H1 (cell line): ENCODE data around the gene SCGN. TPM values are rescaled to one million over a fixed set of nuclear protein-coding genes. Genes with fewer than 3 reads are reported as not detected.

Experiments
- CTCF ChIA-PET: fragments of 300-600 bp; sonication (Branson Sonifier 250); formaldehyde crosslinking; loops from one replicate; lab custom pipeline; 2021; ENCODE audit not compliant: partially characterized antibody; lab: Charles Lee
- POLR2A ChIA-PET: fragments of 300-600 bp; sonication (Branson Sonifier 250); formaldehyde crosslinking; loops from one replicate; lab custom pipeline; 2021; ENCODE audit warnings: inconsistent platforms; ENCODE audit not compliant: partially characterized antibody; lab: Charles Lee
- DNase-seq, 2 experiments: peaks; one replicate each; pipeline versions ENCODE4 v3.0.0 to v3.0.0-alpha.2; 2010 to 2022; ENCODE audit warnings: low spot score in 2 of 2, low read depth in 1 of 2, mixed read lengths in 1 of 2
- FAIRE-seq: peaks from 2 replicates; lab custom pipeline; 2011; peaks lifted over from hg19 to GRCh38; lab: Jason Lieb, UNC
- H2AFZ ChIP-seq: 2 replicates; pipeline ENCODE4 v1.8.1; 2012; ENCODE audit warnings: low read length, inconsistent platforms
- H2AK5ac ChIP-seq: 2 replicates; pipeline ENCODE4 v1.6.1; 2013; ENCODE audit warnings: low read depth, low read length
- H2BK120ac ChIP-seq: replicated peaks from 2 replicates; pipeline ENCODE3; 2013; ENCODE audit warnings: low read depth, low read length, inconsistent platforms
- H2BK12ac ChIP-seq: 2 replicates; pipeline ENCODE4 v1.6.1; 2013; ENCODE audit warnings: low read depth, low read length
- H2BK15ac ChIP-seq: 2 replicates; pipeline ENCODE4 v1.6.1; 2013; ENCODE audit warnings: low read length
- H2BK20ac ChIP-seq: 2 replicates; pipeline ENCODE4 v1.6.1; 2013; ENCODE audit warnings: low read length
- H2BK5ac ChIP-seq: 2 replicates; pipeline ENCODE4 v1.6.1; 2013; ENCODE audit warnings: low read depth, low read length
- H3K14ac ChIP-seq: 2 replicates; pipeline ENCODE4 v1.6.1; 2013; ENCODE audit warnings: inconsistent platforms; ENCODE audit not compliant: insufficient read length
- H3K18ac ChIP-seq: 2 replicates; pipeline ENCODE4 v1.6.1; 2013; ENCODE audit warnings: low read length; ENCODE audit errors: extremely low read depth
- H3K23ac ChIP-seq: 2 replicates; pipeline ENCODE4 v1.6.1; 2013; ENCODE audit warnings: inconsistent platforms; ENCODE audit not compliant: insufficient read length
- H3K23me2 ChIP-seq: 2 replicates; pipeline ENCODE4 v1.6.1; 2013; ENCODE audit warnings: low read depth, low read length
- H3K27ac ChIP-seq: 2 replicates; pipeline ENCODE4 v1.6.1; 2011; ENCODE audit warnings: low read depth, low read length, inconsistent platforms
- H3K27me3 ChIP-seq, 4 experiments: replicated peaks in 1 of 4; 1 replicate in 1 of 4; 2 replicates in 3 of 4; pipeline versions ENCODE4 v1.6.1 to v1.8.1; 2011 to 2013; ENCODE audit warnings: low read length in 3 of 4, mild to moderate bottlenecking in 3 of 4, inconsistent platforms in 2 of 4, mixed read lengths in 2 of 4, moderate library complexity in 1 of 4; ENCODE audit not compliant: control insufficient read depth in 3 of 4, insufficient read depth in 3 of 4; ENCODE audit errors: extremely low read depth in 1 of 4
- H3K36me3 ChIP-seq, 4 experiments: 2 replicates each; pipeline versions ENCODE4 v1.6.1 to v1.8.1; 2011 to 2013; ENCODE audit warnings: mild to moderate bottlenecking in 4 of 4, low read length in 3 of 4, moderate library complexity in 2 of 4, control low read depth in 1 of 4, inconsistent platforms in 1 of 4; ENCODE audit not compliant: insufficient read depth in 4 of 4, control insufficient read depth in 2 of 4
- H3K4ac ChIP-seq: replicated peaks from 2 replicates; pipeline ENCODE3; 2013; ENCODE audit warnings: low read length, low read depth, mixed read lengths, inconsistent platforms; ENCODE audit not compliant: insufficient read length
- H3K4me1 ChIP-seq, 4 experiments: replicated peaks in 1 of 4; 1 replicate in 1 of 4; 2 replicates in 3 of 4; pipeline versions ENCODE4 v1.6.1 to v1.8.1; 2011 to 2013; ENCODE audit warnings: low read length in 3 of 4, inconsistent platforms in 2 of 4, mixed read lengths in 1 of 4; ENCODE audit not compliant: insufficient read depth in 4 of 4, control insufficient read depth in 3 of 4
- H3K4me2 ChIP-seq, 2 experiments: 2 replicates each; pipeline versions ENCODE4 v1.6.1 to v1.8.1; 2011 to 2013; ENCODE audit warnings: low read depth in 2 of 2, low read length in 2 of 2, control low read depth in 1 of 2, inconsistent platforms in 1 of 2, mild to moderate bottlenecking in 1 of 2; ENCODE audit not compliant: insufficient read depth in 1 of 2
- H3K4me3 ChIP-seq, 4 experiments: fragments of 200-600, 300-600 bp in 1 of 4; sonication (generic), shearing (Covaris generic), sonication (Bioruptor Twin) in 1 of 4; 2 replicates each; pipeline versions ENCODE4 v1.5.1 to v1.8.1; 2011 to 2016; ENCODE audit warnings: low read length in 4 of 4, low read depth in 3 of 4, control low read depth in 2 of 4, inconsistent platforms in 2 of 4, mild to moderate bottlenecking in 2 of 4, mixed read lengths in 1 of 4, moderate library complexity in 1 of 4; ENCODE audit not compliant: insufficient read depth in 2 of 4; ENCODE audit errors: extremely low read depth in 1 of 4
- H3K56ac ChIP-seq: replicated peaks from 2 replicates; pipeline ENCODE3; 2013; ENCODE audit warnings: low read depth, mild to moderate bottlenecking, mixed read lengths, low read length, inconsistent platforms; ENCODE audit not compliant: insufficient read length
- H3K79me1 ChIP-seq: 2 replicates; pipeline ENCODE4 v1.6.1; 2013; ENCODE audit warnings: low read depth, low read length, control low read depth
- H3K79me2 ChIP-seq, 2 experiments: 2 replicates each; pipeline versions ENCODE4 v1.6.1 to v1.8.1; 2012 to 2013; ENCODE audit warnings: low read length in 2 of 2, mild to moderate bottlenecking in 2 of 2, inconsistent platforms in 1 of 2; ENCODE audit not compliant: insufficient read depth in 2 of 2, control insufficient read depth in 1 of 2
- H3K9ac ChIP-seq, 4 experiments: replicated peaks in 1 of 4; 1 replicate in 1 of 4; 2 replicates in 3 of 4; pipeline versions ENCODE4 v1.6.1 to v1.8.1; 2011 to 2013; ENCODE audit warnings: low read depth in 3 of 4, low read length in 3 of 4, control low read depth in 2 of 4, mild to moderate bottlenecking in 2 of 4, moderate library complexity in 2 of 4, inconsistent platforms in 1 of 4; ENCODE audit errors: extremely low read depth in 1 of 4
- H3K9me3 ChIP-seq, 2 experiments: 2 replicates each; pipeline versions ENCODE4 v1.6.1 to v1.8.1; 2012 to 2013; ENCODE audit warnings: mild to moderate bottlenecking in 2 of 2, moderate library complexity in 2 of 2, control low read depth in 1 of 2, inconsistent platforms in 1 of 2, low read depth in 1 of 2, low read length in 1 of 2, mixed read lengths in 1 of 2; ENCODE audit not compliant: insufficient read depth in 2 of 2
- H4K20me1 ChIP-seq, 2 experiments: replicated peaks in 1 of 2; 2 replicates each; pipeline versions ENCODE3 to v1.8.1; 2011 to 2013; ENCODE audit warnings: inconsistent platforms in 2 of 2, low read length in 2 of 2, mild to moderate bottlenecking in 1 of 2; ENCODE audit not compliant: insufficient read depth in 2 of 2, control insufficient read depth in 1 of 2
- H4K5ac ChIP-seq: 2 replicates; pipeline ENCODE4 v1.6.1; 2013; ENCODE audit warnings: low read length, low read depth, mixed read lengths, inconsistent platforms; ENCODE audit not compliant: insufficient read length
- H4K8ac ChIP-seq: 2 replicates; pipeline ENCODE4 v1.8.0; 2013; ENCODE audit warnings: mild to moderate bottlenecking, moderate library complexity, low read length, inconsistent platforms; ENCODE audit not compliant: insufficient read depth; ENCODE audit errors: extremely low read depth
- H4K91ac ChIP-seq: replicated peaks from 2 replicates; pipeline ENCODE3; 2013; ENCODE audit warnings: low read length, mixed read lengths, inconsistent platforms; ENCODE audit not compliant: insufficient read length
- CTCF ChIP-seq, 3 experiments: IDR thresholded peaks; 1 replicate in 2 of 3; 2 replicates in 1 of 3; pipeline versions ENCODE4 v1.5.1 to v1.6.1; 2011; ENCODE audit warnings: low read length in 3 of 3, mild to moderate bottlenecking in 3 of 3, inconsistent platforms in 2 of 3, low read depth in 1 of 3, moderate library complexity in 1 of 3; ENCODE audit not compliant: insufficient read depth in 1 of 3; ENCODE audit errors: control extremely low read depth in 1 of 3
- HDAC6 ChIP-seq: IDR thresholded peaks from one replicate; pipeline ENCODE4 v1.7.1; 2012; ENCODE audit warnings: low read depth, mild to moderate bottlenecking, inconsistent platforms, low read length, moderate library complexity
- RNF2 ChIP-seq: fragments of 200-900, 300-1000 bp; sonication (generic); IDR thresholded peaks from 2 replicates; pipeline ENCODE4 v1.7.1; 2016; ENCODE audit warnings: borderline replicate concordance, low read depth, mild to moderate bottlenecking, antibody characterized with exemption, low read length; ENCODE audit not compliant: poor library complexity, severe bottlenecking; ENCODE audit errors: missing control alignments
- SAP30 ChIP-seq: fragments of 300-600 bp; sonication (generic); IDR thresholded peaks from 2 replicates; pipeline ENCODE4 v1.7.1; 2012; ENCODE audit warnings: low read length, moderate library complexity, mild to moderate bottlenecking, inconsistent platforms; ENCODE audit not compliant: insufficient read depth, insufficient replicate concordance
- SIRT6 ChIP-seq: IDR thresholded peaks from one replicate; pipeline ENCODE4 v1.7.1; 2012; ENCODE audit warnings: low read length, inconsistent platforms
- SRF ChIP-seq: IDR thresholded peaks from 2 replicates; pipeline ENCODE4 v1.6.1; 2011; ENCODE audit warnings: mild to moderate bottlenecking, low read depth, low read length, moderate library complexity
- YY1 ChIP-seq: IDR thresholded peaks from 2 replicates; pipeline ENCODE4 v1.6.1; 2011; ENCODE audit warnings: low read depth, mild to moderate bottlenecking, low read length
- ZNF274 ChIP-seq: IDR thresholded peaks from 2 replicates; pipeline ENCODE4 v1.7.0; 2012; ENCODE audit warnings: low read length, borderline replicate concordance; ENCODE audit errors: extremely low read depth
- WGBS, 2 experiments: shearing (Covaris generic) in 1 of 2; methylation state at CpG; one replicate each; pipeline versions ENCODE4 v1.1.6 to v1.1.7; 2013 to 2015; ENCODE audit warnings: low lambda C conversion rate in 2 of 2, mixed read lengths in 2 of 2, inconsistent platforms in 1 of 2, low coverage in 1 of 2, missing lambda C conversion rate in 1 of 2; ENCODE audit not compliant: insufficient replicate concordance in 2 of 2, insufficient coverage in 1 of 2, insufficient read length in 1 of 2; ENCODE audit errors: extremely low coverage in 1 of 2, missing lambda C conversion rate in 1 of 2; 5-methylcytosine and 5-hydroxymethylcytosine counted together
- polyA plus RNA-seq, 7 experiments: library from polyadenylated mRNA; depleted of rRNA in 3 of 7; stranded (reverse) in 5 of 7; unstranded in 2 of 7; fragments of >200 nt in 5 of 7; fragments of 200-250 nt in 2 of 7; gene quantifications; 1 replicate in 5 of 7; 2 replicates in 1 of 7; 4 replicates in 1 of 7; pipeline versions ENCODE4 v1.2.1 to v1.2.3, GENCODE V29; 2011 to 2013; ENCODE audit warnings: missing spikeins in 2 of 7, mixed read lengths in 2 of 7
- total RNA-seq: library from RNA; stranded (reverse); fragmentation: NEBNext Ultra II Directional; extraction: Animal tissue kit (Norgen Biotek cat#: 25700); gene quantifications from 2 replicates; pipeline ENCODE4 v1.2.1, GENCODE V29; 2021
- TF ChIP-seq, protein P1 (sequence below): IDR thresholded peaks from 2 replicates; pipeline ENCODE4 v1.6.1; 2012; ENCODE audit warnings: inconsistent platforms
- TF ChIP-seq, protein P2 (sequence below): IDR thresholded peaks from 2 replicates; pipeline ENCODE4 v1.6.1; 2012; ENCODE audit warnings: inconsistent platforms

Gene SCGN
- total and polyA plus RNA-seq, 2 of the 8 experiments (the other 6 are each of a cell fraction or from before 2014, with no cell fraction given): not detected

DNA sequence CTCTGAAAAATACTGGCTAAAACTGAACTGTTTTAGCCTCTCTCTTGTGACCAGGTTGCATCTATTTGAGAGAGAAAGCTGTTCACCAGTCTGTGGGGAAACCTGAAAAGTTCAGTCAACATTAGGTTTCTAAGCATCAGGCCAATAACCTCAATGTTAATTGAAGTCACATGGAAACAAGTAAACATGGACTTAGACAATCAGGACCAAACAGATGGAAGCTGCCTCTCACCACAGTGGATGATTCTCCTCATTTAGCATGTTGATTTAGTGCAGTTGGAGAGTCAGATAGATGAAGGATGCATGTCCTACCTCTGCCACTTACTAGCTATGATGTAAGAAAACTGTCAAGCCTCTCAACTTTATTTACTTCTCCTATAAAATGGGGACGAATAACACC lies 18.2 kb downstream of the SCGN start:
- Histone ChIP-seq H3K27me3 (peaks cover 0 to 1% (median 0%) of the 10 kb centered on the region in 4 experiments; a peak in 1 of 7 replicates), H3K9me3 (no peaks in the 10 kb centered on the region), H3K56ac (no peak overlapping the region), H4K20me1 (no peaks in the 10 kb centered on the region), H3K79me1 (no peaks in the 10 kb centered on the region), H2AFZ (no peak overlapping the region), H3K23me2 (no peaks in the 10 kb centered on the region), H3K4me3 (no peak overlapping the region), H2BK12ac (no peak overlapping the region), H2BK120ac (no peak overlapping the region), H2BK20ac (no peak overlapping the region), H3K27ac (no peak overlapping the region), H3K4me1 (no peaks in the 10 kb centered on the region), H3K9ac (no peak overlapping the region), H3K18ac (no peak overlapping the region), H2BK15ac (no peak overlapping the region), H2AK5ac (no peak overlapping the region), H4K5ac (no peak overlapping the region), H2BK5ac (no peak overlapping the region), H3K23ac (no peak overlapping the region), H3K79me2 (no peaks in the 10 kb centered on the region), H3K4ac (no peak overlapping the region), H3K36me3 (no peaks in the 10 kb centered on the region), H3K4me2 (no peak overlapping the region), H3K14ac (no peak overlapping the region), H4K91ac (no peak overlapping the region), H4K8ac (no peak overlapping the region)
- FAIRE-seq (no peak), DNase-seq (no peak)
- POLR2A ChIA-PET: no interaction called here
- CTCF ChIA-PET: interaction anchor here (0.7 to 1.6 kb wide), 10 partner anchors 9 to 118 kb away, joined by 3 to 6 read pairs (median 3); no protein-coding TSS in a partner anchor
- 83% methylated on average over 1 of the region's 1 CpG; no CpG with 5 or more reads in 1 of the 2 experiments for WGBS, 2 experiments
- no peak for TF ChIP-seq SRF
- no peak for TF ChIP-seq YY1
- no peak for TF ChIP-seq CTCF (IDR thresholded peaks at IDR 0.05; ENCODE audit: control extremely low read depth in 1 of 3, insufficient read depth in 1 of 3, low read depth in 1 of 3, low read length in 3 of 3)
- TF ChIP-seq, protein P1, sequence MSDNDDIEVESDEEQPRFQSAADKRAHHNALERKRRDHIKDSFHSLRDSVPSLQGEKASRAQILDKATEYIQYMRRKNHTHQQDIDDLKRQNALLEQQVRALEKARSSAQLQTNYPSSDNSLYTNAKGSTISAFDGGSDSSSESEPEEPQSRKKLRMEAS: no peak
- TF ChIP-seq, protein P2, sequence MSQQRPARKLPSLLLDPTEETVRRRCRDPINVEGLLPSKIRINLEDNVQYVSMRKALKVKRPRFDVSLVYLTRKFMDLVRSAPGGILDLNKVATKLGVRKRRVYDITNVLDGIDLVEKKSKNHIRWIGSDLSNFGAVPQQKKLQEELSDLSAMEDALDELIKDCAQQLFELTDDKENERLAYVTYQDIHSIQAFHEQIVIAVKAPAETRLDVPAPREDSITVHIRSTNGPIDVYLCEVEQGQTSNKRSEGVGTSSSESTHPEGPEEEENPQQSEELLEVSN: no peak
- no peak for TF ChIP-seq ZNF274
- TF ChIP-seq SIRT6: no peak
- no peak for TF ChIP-seq HDAC6
- no peak for TF ChIP-seq SAP30
- TF ChIP-seq RNF2: no peak
